H1 (cell line): ENCODE results near the gene OTOF.

Source experiments
- ATF2 ChIP-seq: IDR thresholded peaks from 2 replicates; pipeline ENCODE4 v1.6.1; 2012; ENCODE audit warnings: low read length, inconsistent platforms
- CREB1 ChIP-seq: IDR thresholded peaks from 2 replicates; pipeline ENCODE4 v1.6.1; 2012; ENCODE audit warnings: inconsistent platforms
- KDM1A ChIP-seq: fragments of 200-600, 300-600 bp; sonication (generic); IDR thresholded peaks from 2 replicates; pipeline ENCODE4 v1.7.1; 2016; ENCODE audit warnings: mild to moderate bottlenecking, low read length, borderline replicate concordance
- NANOG ChIP-seq: IDR thresholded peaks from 2 replicates; pipeline ENCODE4 v1.6.1; 2011; ENCODE audit warnings: low read length, low read depth, mild to moderate bottlenecking, inconsistent platforms; ENCODE audit not compliant: insufficient read depth, poor library complexity, severe bottlenecking
- POLR2A ChIP-seq, 2 experiments: IDR thresholded peaks; 1 replicate in 1 of 2; 2 replicates in 1 of 2; pipeline ENCODE4 v1.6.1; 2011; ENCODE audit warnings: low read depth in 2 of 2, low read length in 2 of 2, mild to moderate bottlenecking in 2 of 2; ENCODE audit errors: control extremely low read depth in 1 of 2
- POLR2AphosphoS5 ChIP-seq: IDR thresholded peaks from 2 replicates; pipeline ENCODE4 v1.6.1; 2011; ENCODE audit warnings: low read depth, low read length
- RBBP5 ChIP-seq: IDR thresholded peaks from 2 replicates; pipeline ENCODE4 v1.7.1; 2012; ENCODE audit warnings: low read depth, mild to moderate bottlenecking, inconsistent platforms, low read length, moderate library complexity, borderline replicate concordance
- RFX5 ChIP-seq: IDR thresholded peaks from 2 replicates; pipeline ENCODE4 v1.6.1; 2011; ENCODE audit warnings: low read depth, low read length, improper control_type of control experiment, borderline replicate concordance
- TAF1 ChIP-seq: IDR thresholded peaks from 2 replicates; pipeline ENCODE4 v1.6.1; 2011; ENCODE audit warnings: mild to moderate bottlenecking, low read depth, low read length
- TF ChIP-seq, protein P1 (sequence below), 3 experiments: IDR thresholded peaks; 1 replicate in 2 of 3; 2 replicates in 1 of 3; pipeline versions ENCODE4 v1.5.1 to v1.6.1; 2011; ENCODE audit warnings: low read length in 3 of 3, mild to moderate bottlenecking in 3 of 3, inconsistent platforms in 2 of 3, low read depth in 1 of 3, moderate library complexity in 1 of 3; ENCODE audit not compliant: insufficient read depth in 1 of 3; ENCODE audit errors: control extremely low read depth in 1 of 3

DNA sequence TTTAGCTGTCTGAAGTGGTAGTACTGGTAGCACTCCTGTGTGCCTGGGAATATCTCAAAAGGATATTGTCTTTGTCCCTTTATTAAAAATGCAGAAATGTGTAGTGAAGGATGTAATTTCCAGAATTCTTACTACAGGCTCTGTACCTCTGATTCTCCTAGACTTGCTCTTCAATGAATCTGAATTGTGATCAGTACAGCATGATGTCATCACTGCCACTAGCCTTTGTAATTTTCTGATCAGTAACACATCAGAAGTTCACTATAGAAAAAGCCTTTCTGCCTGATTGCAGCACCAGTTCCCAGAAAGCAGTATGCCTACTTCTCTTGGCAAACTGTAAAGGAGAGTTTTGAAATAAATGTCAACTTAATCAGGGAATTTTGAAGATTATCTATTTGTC lies 29.2 kb upstream of the OTOF start:
- TF ChIP-seq KDM1A = no peak
- TF ChIP-seq TAF1 = no peak
- TF ChIP-seq, protein P1, sequence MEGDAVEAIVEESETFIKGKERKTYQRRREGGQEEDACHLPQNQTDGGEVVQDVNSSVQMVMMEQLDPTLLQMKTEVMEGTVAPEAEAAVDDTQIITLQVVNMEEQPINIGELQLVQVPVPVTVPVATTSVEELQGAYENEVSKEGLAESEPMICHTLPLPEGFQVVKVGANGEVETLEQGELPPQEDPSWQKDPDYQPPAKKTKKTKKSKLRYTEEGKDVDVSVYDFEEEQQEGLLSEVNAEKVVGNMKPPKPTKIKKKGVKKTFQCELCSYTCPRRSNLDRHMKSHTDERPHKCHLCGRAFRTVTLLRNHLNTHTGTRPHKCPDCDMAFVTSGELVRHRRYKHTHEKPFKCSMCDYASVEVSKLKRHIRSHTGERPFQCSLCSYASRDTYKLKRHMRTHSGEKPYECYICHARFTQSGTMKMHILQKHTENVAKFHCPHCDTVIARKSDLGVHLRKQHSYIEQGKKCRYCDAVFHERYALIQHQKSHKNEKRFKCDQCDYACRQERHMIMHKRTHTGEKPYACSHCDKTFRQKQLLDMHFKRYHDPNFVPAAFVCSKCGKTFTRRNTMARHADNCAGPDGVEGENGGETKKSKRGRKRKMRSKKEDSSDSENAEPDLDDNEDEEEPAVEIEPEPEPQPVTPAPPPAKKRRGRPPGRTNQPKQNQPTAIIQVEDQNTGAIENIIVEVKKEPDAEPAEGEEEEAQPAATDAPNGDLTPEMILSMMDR (IDR thresholded peaks at IDR 0.05; ENCODE audit: control extremely low read depth in 1 of 3, insufficient read depth in 1 of 3, low read depth in 1 of 3, low read length in 3 of 3) = no peak
- TF ChIP-seq POLR2A (IDR thresholded peaks at IDR 0.05; ENCODE audit: control extremely low read depth in 1 of 2, low read depth in 2 of 2, low read length in 2 of 2) = no peak
- no peak for TF ChIP-seq RBBP5
- no peak for TF ChIP-seq CREB1
- no peak for TF ChIP-seq RFX5
- no peak for TF ChIP-seq NANOG
- TF ChIP-seq ATF2 = no peak
- TF ChIP-seq POLR2AphosphoS5 = no peak
